ENCODE results near the gene RPTOR.
"Not testable (repeated sequence)": the region's sequence is repeated elsewhere in the genome, so short reads cannot be mapped to it uniquely, and the experiment has no call there.

Gene RPTOR

DNA sequence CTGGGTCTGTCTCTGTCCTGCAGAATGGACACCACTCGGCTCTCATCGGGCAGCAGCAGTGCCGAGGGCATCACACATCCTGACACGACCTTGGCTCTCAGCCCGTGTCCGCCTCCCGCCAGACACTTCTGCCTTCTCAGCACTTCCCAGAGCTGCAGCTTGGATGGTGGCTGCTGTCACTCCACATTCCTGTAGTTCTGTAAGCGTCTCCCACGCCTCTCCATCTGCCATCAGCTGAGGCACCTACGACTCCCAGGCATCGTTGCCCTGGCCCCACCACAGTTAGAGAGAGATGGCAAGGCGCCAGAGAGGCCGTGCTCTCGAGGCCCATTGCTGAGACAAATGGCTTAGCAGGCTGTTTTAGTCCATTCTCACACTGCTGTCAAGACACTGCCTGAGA lies 251.1 kb downstream of the RPTOR start:
- TF ChIP-seq SPI1 (IDR thresholded peaks at IDR 0.05; ENCODE audit: borderline replicate concordance, low read depth), result no peak
- TF ChIP-seq, protein P1, sequence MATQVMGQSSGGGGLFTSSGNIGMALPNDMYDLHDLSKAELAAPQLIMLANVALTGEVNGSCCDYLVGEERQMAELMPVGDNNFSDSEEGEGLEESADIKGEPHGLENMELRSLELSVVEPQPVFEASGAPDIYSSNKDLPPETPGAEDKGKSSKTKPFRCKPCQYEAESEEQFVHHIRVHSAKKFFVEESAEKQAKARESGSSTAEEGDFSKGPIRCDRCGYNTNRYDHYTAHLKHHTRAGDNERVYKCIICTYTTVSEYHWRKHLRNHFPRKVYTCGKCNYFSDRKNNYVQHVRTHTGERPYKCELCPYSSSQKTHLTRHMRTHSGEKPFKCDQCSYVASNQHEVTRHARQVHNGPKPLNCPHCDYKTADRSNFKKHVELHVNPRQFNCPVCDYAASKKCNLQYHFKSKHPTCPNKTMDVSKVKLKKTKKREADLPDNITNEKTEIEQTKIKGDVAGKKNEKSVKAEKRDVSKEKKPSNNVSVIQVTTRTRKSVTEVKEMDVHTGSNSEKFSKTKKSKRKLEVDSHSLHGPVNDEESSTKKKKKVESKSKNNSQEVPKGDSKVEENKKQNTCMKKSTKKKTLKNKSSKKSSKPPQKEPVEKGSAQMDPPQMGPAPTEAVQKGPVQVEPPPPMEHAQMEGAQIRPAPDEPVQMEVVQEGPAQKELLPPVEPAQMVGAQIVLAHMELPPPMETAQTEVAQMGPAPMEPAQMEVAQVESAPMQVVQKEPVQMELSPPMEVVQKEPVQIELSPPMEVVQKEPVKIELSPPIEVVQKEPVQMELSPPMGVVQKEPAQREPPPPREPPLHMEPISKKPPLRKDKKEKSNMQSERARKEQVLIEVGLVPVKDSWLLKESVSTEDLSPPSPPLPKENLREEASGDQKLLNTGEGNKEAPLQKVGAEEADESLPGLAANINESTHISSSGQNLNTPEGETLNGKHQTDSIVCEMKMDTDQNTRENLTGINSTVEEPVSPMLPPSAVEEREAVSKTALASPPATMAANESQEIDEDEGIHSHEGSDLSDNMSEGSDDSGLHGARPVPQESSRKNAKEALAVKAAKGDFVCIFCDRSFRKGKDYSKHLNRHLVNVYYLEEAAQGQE (IDR thresholded peaks at IDR 0.05; ENCODE audit: insufficient replicate concordance, low read depth), result no peak
- H3K27me3 ChIP-seq (ENCODE audit: insufficient read depth, poor library complexity, severe bottlenecking), result no peaks in the 10 kb centered on the region
- H3K27ac ChIP-seq (replicated peaks), result no peak overlapping the region
- DNase-seq (ENCODE audit: low read depth in 1 of 2, low spot score in 1 of 2), result no peak
- H3K4me3 ChIP-seq (replicated peaks; ENCODE audit: insufficient read depth, low read length), result no peak overlapping the region

DNA sequence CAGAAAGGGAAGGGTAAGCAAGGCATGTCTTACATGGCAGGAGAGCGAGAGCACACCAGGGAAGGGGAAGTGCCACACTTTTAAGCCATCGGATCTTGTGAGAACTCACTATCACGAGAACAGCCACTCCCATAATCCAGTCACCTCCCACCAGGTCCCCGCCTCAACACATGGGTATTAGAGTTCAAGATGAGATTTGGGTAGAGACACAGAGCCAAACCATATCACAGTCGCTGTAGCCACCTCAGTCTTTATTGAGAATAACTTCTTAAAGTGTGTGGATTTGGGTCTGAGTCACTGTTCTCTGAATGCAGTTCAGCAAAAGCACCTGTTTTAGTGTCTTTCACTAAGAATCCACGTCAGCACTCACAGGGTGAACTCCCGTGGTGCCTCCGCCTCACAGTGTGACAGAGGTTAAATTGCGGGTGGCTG lies 251.8 kb downstream of the RPTOR start:
- H3K27ac ChIP-seq (replicated peaks), result no peak overlapping the region
- no peaks in the 10 kb centered on the region for H3K27me3 ChIP-seq (ENCODE audit: insufficient read depth, poor library complexity, severe bottlenecking)
- no peak for DNase-seq (ENCODE audit: low read depth in 1 of 2, low spot score in 1 of 2)
- TF ChIP-seq, protein P2, sequence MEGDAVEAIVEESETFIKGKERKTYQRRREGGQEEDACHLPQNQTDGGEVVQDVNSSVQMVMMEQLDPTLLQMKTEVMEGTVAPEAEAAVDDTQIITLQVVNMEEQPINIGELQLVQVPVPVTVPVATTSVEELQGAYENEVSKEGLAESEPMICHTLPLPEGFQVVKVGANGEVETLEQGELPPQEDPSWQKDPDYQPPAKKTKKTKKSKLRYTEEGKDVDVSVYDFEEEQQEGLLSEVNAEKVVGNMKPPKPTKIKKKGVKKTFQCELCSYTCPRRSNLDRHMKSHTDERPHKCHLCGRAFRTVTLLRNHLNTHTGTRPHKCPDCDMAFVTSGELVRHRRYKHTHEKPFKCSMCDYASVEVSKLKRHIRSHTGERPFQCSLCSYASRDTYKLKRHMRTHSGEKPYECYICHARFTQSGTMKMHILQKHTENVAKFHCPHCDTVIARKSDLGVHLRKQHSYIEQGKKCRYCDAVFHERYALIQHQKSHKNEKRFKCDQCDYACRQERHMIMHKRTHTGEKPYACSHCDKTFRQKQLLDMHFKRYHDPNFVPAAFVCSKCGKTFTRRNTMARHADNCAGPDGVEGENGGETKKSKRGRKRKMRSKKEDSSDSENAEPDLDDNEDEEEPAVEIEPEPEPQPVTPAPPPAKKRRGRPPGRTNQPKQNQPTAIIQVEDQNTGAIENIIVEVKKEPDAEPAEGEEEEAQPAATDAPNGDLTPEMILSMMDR (IDR thresholded peaks at IDR 0.05; ENCODE audit: insufficient read depth, low read length), result no peak
- no peak for TF ChIP-seq POLR2AphosphoS5 (IDR thresholded peaks at IDR 0.05; ENCODE audit: low read depth)
- TF ChIP-seq, protein P1 (IDR thresholded peaks at IDR 0.05; ENCODE audit: insufficient replicate concordance, low read depth), result no peak
- no peak for TF ChIP-seq SPI1 (IDR thresholded peaks at IDR 0.05; ENCODE audit: borderline replicate concordance, low read depth)
- no peak for TF ChIP-seq GABPA (IDR thresholded peaks at IDR 0.05; ENCODE audit: low read depth)
- H3K4me3 ChIP-seq (replicated peaks; ENCODE audit: insufficient read depth, low read length), result no peak overlapping the region

DNA sequence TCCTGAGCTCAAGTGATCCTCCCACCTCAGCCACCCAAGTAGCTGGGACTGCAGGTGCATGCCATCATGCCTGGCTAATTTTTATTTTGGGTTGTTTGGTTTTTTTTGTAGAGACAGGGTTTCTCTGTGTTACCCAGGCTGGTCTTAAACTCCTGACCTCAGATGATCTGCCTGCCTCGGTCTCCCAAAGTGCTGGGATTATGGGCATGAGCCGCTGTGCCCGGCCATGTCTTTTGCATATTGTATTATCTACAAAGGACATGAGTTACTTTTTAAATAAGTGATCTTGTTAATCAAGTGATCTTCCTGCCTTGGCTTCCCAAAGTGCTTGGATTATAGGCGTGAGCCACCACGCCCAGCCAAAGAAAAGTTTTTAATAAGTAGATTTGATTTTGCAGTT lies 252.6 kb downstream of the RPTOR start:
- H3K27ac ChIP-seq (replicated peaks); DNase-seq (ENCODE audit: low read depth in 1 of 2, low spot score in 1 of 2); H3K4me3 ChIP-seq (replicated peaks; ENCODE audit: insufficient read depth, low read length); H3K27me3 ChIP-seq (ENCODE audit: insufficient read depth, poor library complexity, severe bottlenecking): not testable (repeated sequence)

DNA sequence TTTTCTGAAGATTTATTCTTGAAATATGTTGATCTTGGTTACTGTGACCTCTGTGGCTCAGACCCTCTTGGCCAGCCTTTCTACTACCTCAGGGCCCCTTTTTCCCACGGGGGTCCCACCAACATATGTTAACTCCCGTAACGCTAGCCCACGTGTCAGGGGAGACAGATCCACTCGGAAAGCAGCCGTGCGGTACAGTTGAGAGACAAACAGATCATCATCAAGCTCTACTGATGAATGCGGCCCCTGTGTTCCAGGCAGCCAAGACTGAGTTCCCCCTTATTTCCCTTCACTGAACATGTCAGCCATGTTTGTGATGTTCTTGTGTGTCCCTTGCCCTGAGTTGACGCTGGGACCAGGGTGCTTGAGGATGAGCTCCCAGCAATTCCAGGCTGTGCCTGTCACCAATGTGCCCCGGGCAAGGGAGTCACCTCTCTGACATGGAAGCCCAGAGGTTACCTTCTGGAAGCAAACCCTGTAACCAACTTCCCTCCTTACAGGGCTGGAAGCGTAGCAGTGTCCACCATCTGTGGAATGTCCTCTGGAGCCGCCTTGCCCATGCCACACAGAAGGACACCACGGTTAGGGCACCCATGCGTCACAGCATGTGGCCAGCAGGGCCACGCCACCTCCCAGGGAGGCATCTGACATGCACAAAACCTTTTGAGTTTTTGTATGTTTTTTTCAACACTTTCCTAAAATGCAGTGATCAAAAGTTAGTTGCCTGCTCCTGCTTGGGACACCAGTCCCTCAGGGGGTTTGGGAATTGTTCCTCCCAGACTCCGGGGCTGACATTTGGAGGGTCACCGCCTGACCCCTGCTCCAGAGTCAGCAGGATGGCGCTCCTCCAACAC lies 253.3 kb downstream of the RPTOR start:
- H3K27me3 ChIP-seq (ENCODE audit: insufficient read depth, poor library complexity, severe bottlenecking), result no peaks in the 10 kb centered on the region
- DNase-seq (ENCODE audit: low read depth in 1 of 2, low spot score in 1 of 2), result no peak
- H3K27ac ChIP-seq (replicated peaks), result no peak overlapping the region
- TF ChIP-seq, protein P1 (IDR thresholded peaks at IDR 0.05; ENCODE audit: insufficient replicate concordance, low read depth), result no peak
- no peak for TF ChIP-seq GABPA (IDR thresholded peaks at IDR 0.05; ENCODE audit: low read depth)
- no peak for TF ChIP-seq POLR2AphosphoS5 (IDR thresholded peaks at IDR 0.05; ENCODE audit: low read depth)
- TF ChIP-seq, protein P2 (IDR thresholded peaks at IDR 0.05; ENCODE audit: insufficient read depth, low read length), result no peak
- no peak for TF ChIP-seq SPI1 (IDR thresholded peaks at IDR 0.05; ENCODE audit: borderline replicate concordance, low read depth)
- H3K4me3 ChIP-seq (replicated peaks; ENCODE audit: insufficient read depth, low read length), result no peak overlapping the region
